SJSA1 (cell line): ENCODE data around the gene SYT7. TPM values are rescaled to one million over a fixed set of nuclear protein-coding genes. Genes with fewer than 3 reads are reported as not detected.

Experiments
- DNase-seq, 2 experiments: peaks; one replicate each; pipeline ENCODE4 v3.0.0-alpha.2; 2015 to 2020; ENCODE audit warnings: low spot score in 2 of 2, low read depth in 1 of 2
- H3K27ac ChIP-seq: fragments of 250-450 bp; sonication (Bioruptor Pico); 2 replicates; pipeline ENCODE4 v1.5.1; 2020; ENCODE audit warnings: mild to moderate bottlenecking, moderate library complexity
- H3K27me3 ChIP-seq: fragments of 250-450 bp; sonication (Bioruptor Pico); replicated peaks from 2 replicates; pipeline ENCODE4 v1.5.1; 2020; ENCODE audit warnings: mild to moderate bottlenecking, moderate library complexity
- H3K36me3 ChIP-seq: fragments of 250-450 bp; sonication (Bioruptor Pico); 2 replicates; pipeline ENCODE4 v1.5.1; 2020; ENCODE audit warnings: mild to moderate bottlenecking
- H3K4me1 ChIP-seq: fragments of 250-450 bp; sonication (Bioruptor Pico); replicated peaks from 2 replicates; pipeline ENCODE4 v1.6.1; 2021; ENCODE audit warnings: mild to moderate bottlenecking
- H3K4me3 ChIP-seq: fragments of 250-450 bp; sonication (Bioruptor Pico); 2 replicates; pipeline ENCODE4 v1.5.1; 2020; ENCODE audit warnings: mild to moderate bottlenecking
- H3K9me3 ChIP-seq: fragments of 250-450 bp; sonication (Bioruptor Pico); replicated peaks from 2 replicates; pipeline ENCODE4 v1.5.1; 2020; ENCODE audit warnings: mild to moderate bottlenecking
- total RNA-seq: library from RNA; depleted of rRNA; stranded (reverse); fragments of >200 nt; shearing (Covaris generic); gene quantifications from 2 replicates; pipeline ENCODE4 v1.2.3, GENCODE V29; 2014; rRNA removed

The SYT7 gene
- total RNA-seq, result not detected in 2 replicates

- peak within 1 kb of the TSS; percentile 35 for H3K4me3 ChIP-seq
- peak; percentile 97 to 98 for DNase-seq
- H3K36me3 ChIP-seq, result no peaks in the 10 kb centered on the region
- H3K9me3 ChIP-seq, result peaks cover 3% of the 10 kb centered on the region; the same call in 1 of the 2 replicates
- no peak within 1 kb of the TSS for H3K27ac ChIP-seq
- H3K27me3 ChIP-seq, result peaks cover 72% of the 10 kb centered on the region
- peaks cover 7% of the 10 kb centered on the region for H3K4me1 ChIP-seq
Measured at GRCh38 chr11:61581030-61581928, at the start of gene SYT7. Gene SYT7, minus strand, starts transcription at chr11:61581076. Its CDS starts 256 bp downstream, at chr11:61580820.

- Histone ChIP-seq H3K4me1 (no peaks in the 10 kb centered on the region), H3K4me3 (no peak overlapping the region), H3K36me3 (no peaks in the 10 kb centered on the region), H3K9me3 (no peaks in the 10 kb centered on the region), H3K27me3 (peaks cover 38% of the 10 kb centered on the region), H3K27ac (no peak overlapping the region)
- DNase-seq, result no peak
Measured at GRCh38 chr11:61630089-61630488, 49.2 kb upstream of the SYT7 start.

- Histone ChIP-seq H3K4me1 (no peaks in the 10 kb centered on the region), H3K36me3 (no peaks in the 10 kb centered on the region), H3K4me3 (no peak overlapping the region), H3K27ac (no peak overlapping the region), H3K27me3 (peaks cover 38% of the 10 kb centered on the region), H3K9me3 (no peaks in the 10 kb centered on the region)
- no peak for DNase-seq
Measured at GRCh38 chr11:61629082-61629833, 48.4 kb upstream of the SYT7 start.

GRCh38 chr11:61628662-61628970 lies 47.7 kb upstream of the SYT7 start:
- no peaks in the 10 kb centered on the region for H3K4me1 ChIP-seq
- no peaks in the 10 kb centered on the region for H3K36me3 ChIP-seq
- peaks cover 34% of the 10 kb centered on the region for H3K27me3 ChIP-seq
- H3K9me3 ChIP-seq, result no peaks in the 10 kb centered on the region
- no peak overlapping the region for H3K4me3 ChIP-seq
- no peak for DNase-seq
- H3K27ac ChIP-seq, result no peak overlapping the region

GRCh38 chr11:61627850-61628661 lies 47.2 kb upstream of the SYT7 start:
- H3K36me3 ChIP-seq, result no peaks in the 10 kb centered on the region
- H3K9me3 ChIP-seq, result no peaks in the 10 kb centered on the region
- no peak overlapping the region for H3K27ac ChIP-seq
- peaks cover 30% of the 10 kb centered on the region for H3K27me3 ChIP-seq
- DNase-seq, result peak in 1 of 2 experiments; percentile 68
- H3K4me3 ChIP-seq, result no peak overlapping the region
- H3K4me1 ChIP-seq, result no peaks in the 10 kb centered on the region

- no peak for DNase-seq
- no peaks in the 10 kb centered on the region for H3K36me3 ChIP-seq
Measured at GRCh38 chr11:61626580-61627380, 45.9 kb upstream of the SYT7 start.

GRCh38 chr11:61625525-61625924 lies 44.6 kb upstream of the SYT7 start:
- no peak overlapping the region for H3K4me3 ChIP-seq
- no peak overlapping the region for H3K27ac ChIP-seq
- no peaks in the 10 kb centered on the region for H3K9me3 ChIP-seq
- H3K4me1 ChIP-seq, result no peaks in the 10 kb centered on the region
- peaks cover 19% of the 10 kb centered on the region for H3K27me3 ChIP-seq
- DNase-seq, result no peak
- H3K36me3 ChIP-seq, result no peaks in the 10 kb centered on the region

More at GRCh38 chr11:61626580-61627380, 45.9 kb upstream of the SYT7 start:
- no peak overlapping the region for H3K27ac ChIP-seq
- peaks cover 21% of the 10 kb centered on the region for H3K27me3 ChIP-seq
- no peak overlapping the region for H3K4me3 ChIP-seq
- no peaks in the 10 kb centered on the region for H3K9me3 ChIP-seq
- no peaks in the 10 kb centered on the region for H3K4me1 ChIP-seq

- Histone ChIP-seq H3K27ac (no peak overlapping the region), H3K27me3 (peaks cover 34% of the 10 kb centered on the region), H3K9me3 (no peaks in the 10 kb centered on the region), H3K4me1 (no peaks in the 10 kb centered on the region), H3K36me3 (no peaks in the 10 kb centered on the region), H3K4me3 (no peak overlapping the region)
- DNase-seq, result peak in 1 of 2 experiments; percentile 43
Measured at GRCh38 chr11:61621917-61622585, 41.2 kb upstream of the SYT7 start.

GRCh38 chr11:61619471-61620226 lies 38.8 kb upstream of the SYT7 start:
- DNase-seq, result no peak
- Histone ChIP-seq H3K9me3 (no peaks in the 10 kb centered on the region), H3K4me3 (no peak overlapping the region), H3K36me3 (no peaks in the 10 kb centered on the region), H3K27ac (no peak overlapping the region), H3K4me1 (no peaks in the 10 kb centered on the region), H3K27me3 (peaks cover 53% of the 10 kb centered on the region)

- H3K36me3 ChIP-seq, result no peaks in the 10 kb centered on the region
- no peak overlapping the region for H3K4me3 ChIP-seq
- peaks cover 58% of the 10 kb centered on the region for H3K27me3 ChIP-seq
- no peak for DNase-seq
- H3K27ac ChIP-seq, result no peak overlapping the region
- no peaks in the 10 kb centered on the region for H3K9me3 ChIP-seq
- H3K4me1 ChIP-seq, result no peaks in the 10 kb centered on the region
Measured at GRCh38 chr11:61618978-61619377, 38.1 kb upstream of the SYT7 start.

GRCh38 chr11:61617515-61617914 lies 36.6 kb upstream of the SYT7 start:
- DNase-seq, result no peak
- no peaks in the 10 kb centered on the region for H3K4me1 ChIP-seq
- H3K4me3 ChIP-seq, result no peak overlapping the region
- no peak overlapping the region for H3K27ac ChIP-seq
- no peaks in the 10 kb centered on the region for H3K9me3 ChIP-seq
- H3K27me3 ChIP-seq, result peaks cover 68% of the 10 kb centered on the region
- no peaks in the 10 kb centered on the region for H3K36me3 ChIP-seq

- Histone ChIP-seq H3K27me3 (peaks cover 73% of the 10 kb centered on the region), H3K36me3 (no peaks in the 10 kb centered on the region), H3K4me1 (no peaks in the 10 kb centered on the region), H3K4me3 (no peak overlapping the region), H3K9me3 (0 out of 2 replicates have a peak, but pooled peaks cover 2% of the 10 kb centered on the region), H3K27ac (no peak overlapping the region)
- DNase-seq, result no peak
Measured at GRCh38 chr11:61616434-61616833, 35.6 kb upstream of the SYT7 start.
